ENCODE measurements around the gene AKIRIN1.

DNA sequence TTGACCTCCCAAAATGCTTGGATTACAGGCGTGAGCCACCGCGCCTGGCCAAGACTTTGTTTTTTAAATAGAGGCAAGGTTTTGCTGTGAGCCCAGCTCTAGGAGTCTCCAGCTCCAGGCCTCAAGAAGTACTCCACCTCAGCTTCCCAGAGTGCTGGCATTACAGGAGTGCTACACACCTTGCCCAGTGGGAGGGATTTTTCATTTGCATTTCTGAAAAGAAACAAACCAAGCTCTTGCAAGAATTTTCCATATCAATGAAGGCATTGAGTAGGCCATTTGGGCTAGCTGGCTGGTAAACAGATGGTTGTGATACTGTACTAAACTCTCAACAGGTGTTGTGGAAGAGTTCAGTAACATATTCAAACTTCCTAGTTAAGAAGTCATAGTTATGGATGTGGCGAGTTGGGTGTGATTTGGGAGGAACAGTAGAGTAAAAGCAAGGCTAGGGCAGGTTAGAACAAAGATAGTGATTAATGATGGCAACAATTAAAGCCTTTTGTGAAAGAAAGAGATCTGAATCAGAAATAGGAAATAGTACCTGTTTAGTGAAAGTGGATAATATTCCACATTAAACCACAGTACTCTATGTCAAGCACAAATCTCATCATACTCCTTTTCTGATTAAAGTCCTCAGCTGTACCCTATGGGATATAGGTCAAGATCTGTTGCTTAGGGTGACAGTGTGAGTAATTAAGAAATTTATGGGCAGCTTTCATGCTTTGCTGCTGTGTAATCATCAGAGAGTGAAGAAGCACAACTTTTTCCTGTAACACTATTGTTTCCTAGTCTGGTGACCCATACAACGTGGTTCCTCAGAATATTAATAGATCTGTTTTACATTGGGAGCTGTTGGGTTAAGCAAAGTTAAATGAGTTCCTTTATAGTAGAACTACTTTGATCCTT lies 10.7 kb downstream of the AKIRIN1 start:
- TF ChIP-seq, protein P1, sequence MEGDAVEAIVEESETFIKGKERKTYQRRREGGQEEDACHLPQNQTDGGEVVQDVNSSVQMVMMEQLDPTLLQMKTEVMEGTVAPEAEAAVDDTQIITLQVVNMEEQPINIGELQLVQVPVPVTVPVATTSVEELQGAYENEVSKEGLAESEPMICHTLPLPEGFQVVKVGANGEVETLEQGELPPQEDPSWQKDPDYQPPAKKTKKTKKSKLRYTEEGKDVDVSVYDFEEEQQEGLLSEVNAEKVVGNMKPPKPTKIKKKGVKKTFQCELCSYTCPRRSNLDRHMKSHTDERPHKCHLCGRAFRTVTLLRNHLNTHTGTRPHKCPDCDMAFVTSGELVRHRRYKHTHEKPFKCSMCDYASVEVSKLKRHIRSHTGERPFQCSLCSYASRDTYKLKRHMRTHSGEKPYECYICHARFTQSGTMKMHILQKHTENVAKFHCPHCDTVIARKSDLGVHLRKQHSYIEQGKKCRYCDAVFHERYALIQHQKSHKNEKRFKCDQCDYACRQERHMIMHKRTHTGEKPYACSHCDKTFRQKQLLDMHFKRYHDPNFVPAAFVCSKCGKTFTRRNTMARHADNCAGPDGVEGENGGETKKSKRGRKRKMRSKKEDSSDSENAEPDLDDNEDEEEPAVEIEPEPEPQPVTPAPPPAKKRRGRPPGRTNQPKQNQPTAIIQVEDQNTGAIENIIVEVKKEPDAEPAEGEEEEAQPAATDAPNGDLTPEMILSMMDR (IDR thresholded peaks at IDR 0.05), result no peak
- no peak for TF ChIP-seq POLR2AphosphoS5 (IDR thresholded peaks at IDR 0.05)

Measured in suprapubic skin (tissue), 3 donors.